ENCODE measurements around the gene CTSA. TPM values are rescaled to one million over a fixed set of nuclear protein-coding genes. Genes with fewer than 3 reads are reported as not detected.
A peak's percentile ranks its signal among the peaks of the same experiment; 100 is the strongest.

The CTSA gene
- total and polyA plus RNA-seq, 9 of the 15 experiments (the other 6 are each of a cell fraction or from before 2014, with no cell fraction given) = 8.8 to 61.7 (median 28.3) TPM

- Histone ChIP-seq H3K27me3 (ENCODE audit: control insufficient read depth in 2 of 2, insufficient read depth in 2 of 2, low read length in 2 of 2) (no peaks in the 10 kb centered on the region), H3K9me3 (replicated peaks; ENCODE audit: control insufficient read depth, insufficient read depth, low read depth, low read length) (no peaks in the 10 kb centered on the region), H3K9me1 (ENCODE audit: control insufficient read depth, insufficient read depth, low read length) (no peaks in the 10 kb centered on the region), H3K4me2 (ENCODE audit: insufficient read depth, low read length) (peak overlapping the region; percentile 94), H3K36me3 (ENCODE audit: control insufficient read depth, insufficient read depth, low read length) (peaks cover 10% of the 10 kb centered on the region; the same call in 2 of the 3 replicates), H3K79me2 (ENCODE audit: control insufficient read depth, insufficient read depth, low read length) (peaks cover 24% of the 10 kb centered on the region), H3K9ac (ENCODE audit: insufficient read depth in 1 of 2, low read depth in 2 of 2, low read length in 2 of 2) (peak overlapping the region; percentile 57 to 78), H3K4me1 (replicated peaks in 1 of 2; ENCODE audit: control insufficient read depth in 2 of 2, insufficient read depth in 2 of 2, low read length in 2 of 2) (peaks cover 21 to 28% of the 10 kb centered on the region in 2 experiments), H4K20me1 (replicated peaks; ENCODE audit: control insufficient read depth, insufficient read depth, low read length) (no peaks in the 10 kb centered on the region), H2AFZ (ENCODE audit: low read depth, low read length) (peak overlapping the region; percentile 93), H3K4me3 (peak overlapping the region; percentile 72), H3K27ac (ENCODE audit: extremely low read depth, low read depth, low read length) (peak overlapping the region; percentile 88)
- intact Hi-C loops (cut with micrococcal nuclease) (loop anchor here (2.0 kb wide), 1 partner anchor 77 kb away; the partner anchor contains the start of gene PCIF1), in situ Hi-C loops (cut with MboI) (no loop called here)
- BruUV-seq (replicated peaks) = no TSS peak
- ChIA-PET CTCF (ENCODE audit: low intra/inter-chr PET ratio) (no interaction called here), POLR2A (interaction anchor here (0.6 to 1.3 kb wide), 3 partner anchors 20 to 54 kb away, joined by 3 read pairs; partner anchors contain the start of gene PLTP)
- ATAC-seq (peak; percentile 73), FAIRE-seq (no peak), DNase-seq (ENCODE audit: extremely low read depth in 1 of 4, low spot score in 3 of 4) (peak; percentile 70 to 82 (median 80))
- WGBS (ENCODE audit: insufficient coverage, low coverage, missing lambda C conversion rate) = 3% methylated on average over 11 of the region's 13 CpGs
- TF ChIP-seq RCOR1 (IDR thresholded peaks at IDR 0.05; ENCODE audit: borderline replicate concordance in 1 of 2, low read depth in 2 of 2, low read length in 2 of 2) (peak in 1 of 2 experiments; percentile 80; a peak in 2 of 4 replicates), MCM2 (IDR thresholded peaks at IDR 0.05; ENCODE audit: low read depth) (no peak), RBBP5 (IDR thresholded peaks at IDR 0.05; ENCODE audit: borderline replicate concordance, insufficient read depth, low read length, poor library complexity, severe bottlenecking) (peak; percentile 3), ZNF740 (CRISPR knock-in tag; IDR thresholded peaks at IDR 0.05) (no peak), ZNF740 (tag; IDR thresholded peaks at IDR 0.05) (0 out of 4 replicates have a peak, but pooled peaks of 1 of the 2 experiments have one; percentile 18), ZFP36 (IDR thresholded peaks at IDR 0.05; ENCODE audit: low read depth, low read length, partially characterized antibody) (peak; percentile 99), LCOR (CRISPR knock-in tag; IDR thresholded peaks at IDR 0.05) (no peak), HDGF (IDR thresholded peaks at IDR 0.05) (no peak), ADNP (tag; IDR thresholded peaks at IDR 0.05) (no peak), GTF2E2 (tag; IDR thresholded peaks at IDR 0.05) (no peak), IFI16 (CRISPR knock-in tag; IDR thresholded peaks at IDR 0.05) (no peak), BCLAF1 (IDR thresholded peaks at IDR 0.05; ENCODE audit: borderline replicate concordance in 1 of 2, control insufficient read depth in 1 of 2, low read depth in 2 of 2, low read length in 1 of 2) (no peak)
- TF ChIP-seq, protein P1, sequence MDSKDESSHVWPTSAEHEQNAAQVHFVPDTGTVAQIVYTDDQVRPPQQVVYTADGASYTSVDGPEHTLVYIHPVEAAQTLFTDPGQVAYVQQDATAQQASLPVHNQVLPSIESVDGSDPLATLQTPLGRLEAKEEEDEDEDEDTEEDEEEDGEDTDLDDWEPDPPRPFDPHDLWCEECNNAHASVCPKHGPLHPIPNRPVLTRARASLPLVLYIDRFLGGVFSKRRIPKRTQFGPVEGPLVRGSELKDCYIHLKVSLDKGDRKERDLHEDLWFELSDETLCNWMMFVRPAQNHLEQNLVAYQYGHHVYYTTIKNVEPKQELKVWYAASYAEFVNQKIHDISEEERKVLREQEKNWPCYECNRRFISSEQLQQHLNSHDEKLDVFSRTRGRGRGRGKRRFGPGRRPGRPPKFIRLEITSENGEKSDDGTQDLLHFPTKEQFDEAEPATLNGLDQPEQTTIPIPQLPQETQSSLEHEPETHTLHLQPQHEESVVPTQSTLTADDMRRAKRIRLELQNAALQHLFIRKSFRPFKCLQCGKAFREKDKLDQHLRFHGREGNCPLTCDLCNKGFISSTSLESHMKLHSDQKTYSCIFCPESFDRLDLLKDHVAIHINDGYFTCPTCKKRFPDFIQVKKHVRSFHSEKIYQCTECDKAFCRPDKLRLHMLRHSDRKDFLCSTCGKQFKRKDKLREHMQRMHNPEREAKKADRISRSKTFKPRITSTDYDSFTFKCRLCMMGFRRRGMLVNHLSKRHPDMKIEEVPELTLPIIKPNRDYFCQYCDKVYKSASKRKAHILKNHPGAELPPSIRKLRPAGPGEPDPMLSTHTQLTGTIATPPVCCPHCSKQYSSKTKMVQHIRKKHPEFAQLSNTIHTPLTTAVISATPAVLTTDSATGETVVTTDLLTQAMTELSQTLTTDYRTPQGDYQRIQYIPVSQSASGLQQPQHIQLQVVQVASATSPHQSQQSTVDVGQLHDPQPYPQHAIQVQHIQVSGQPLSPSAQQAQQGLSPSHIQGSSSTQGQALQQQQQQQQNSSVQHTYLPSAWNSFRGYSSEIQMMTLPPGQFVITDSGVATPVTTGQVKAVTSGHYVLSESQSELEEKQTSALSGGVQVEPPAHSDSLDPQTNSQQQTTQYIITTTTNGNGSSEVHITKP (IDR thresholded peaks at IDR 0.05; ENCODE audit: partially characterized antibody) = no peak
- TF ChIP-seq, protein P2, sequence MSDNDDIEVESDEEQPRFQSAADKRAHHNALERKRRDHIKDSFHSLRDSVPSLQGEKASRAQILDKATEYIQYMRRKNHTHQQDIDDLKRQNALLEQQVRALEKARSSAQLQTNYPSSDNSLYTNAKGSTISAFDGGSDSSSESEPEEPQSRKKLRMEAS (CRISPR knock-in tag; IDR thresholded peaks at IDR 0.05) = no peak
Measured at GRCh38 chr20:45857882-45858216, 33.3 kb upstream of the CTSA start.

Measured in K562 (cell line).